SK-N-SH (cell line): Measurements from ENCODE around the gene AXL. TPM values are rescaled to one million over a fixed set of nuclear protein-coding genes. Genes with fewer than 3 reads are reported as not detected.

Experiments
- CTCF ChIA-PET: fragments of 300-600, 350-600 bp; formaldehyde crosslinking; extraction: SDS; loops from one replicate; lab custom pipeline; 2021; lab: Yijun Ruan, JAX
- POLR2A ChIA-PET: fragments of 350-600 bp; sonication (Branson Sonifier 250); formaldehyde crosslinking; extraction: SDS; loops from one replicate; lab custom pipeline; 2020; ENCODE audit warnings: antibody characterized with exemption, inconsistent platforms; lab: Yijun Ruan, JAX
- DNase-seq: peaks from one replicate; pipeline ENCODE4 v3.0.0; 2012
- H2AFZ ChIP-seq: fragments of 200-600 bp; sonication (generic); 2 replicates; pipeline ENCODE4 v1.8.1; 2016; ENCODE audit warnings: antibody characterized with exemption, mild to moderate bottlenecking, low read depth
- H3F3A ChIP-seq: fragments of 200-600 bp; sonication (generic); replicated peaks from 2 replicates; pipeline ENCODE3; 2016; ENCODE audit warnings: antibody characterized with exemption, mild to moderate bottlenecking; ENCODE audit not compliant: insufficient read depth
- H3K27ac ChIP-seq, 2 experiments: fragments of 200-500 bp in 1 of 2; fragments of 200-600 bp in 1 of 2; sonication (Bioruptor generic) in 1 of 2; sonication (generic), shearing (Covaris generic) in 1 of 2; 2 replicates each; pipeline versions ENCODE4 v1.5.1 to v1.6.1; 2014 to 2016; ENCODE audit warnings: low read depth in 2 of 2, inconsistent platforms in 1 of 2, low read length in 1 of 2, mild to moderate bottlenecking in 1 of 2, mixed read lengths in 1 of 2
- H3K27me3 ChIP-seq: fragments of 200-600 bp; sonication (generic), shearing (Covaris generic); 2 replicates; pipeline ENCODE4 v1.6.1; 2016; ENCODE audit warnings: mixed run types; ENCODE audit not compliant: insufficient read depth
- H3K36me3 ChIP-seq, 2 experiments: fragments of 200-500 bp in 1 of 2; fragments of 200-600 bp in 1 of 2; sonication (Bioruptor generic) in 1 of 2; sonication (generic) in 1 of 2; replicated peaks in 1 of 2; 2 replicates each; pipeline versions ENCODE3 to v1.5.1; 2014 to 2016; ENCODE audit warnings: low read length in 1 of 2, mild to moderate bottlenecking in 1 of 2; ENCODE audit not compliant: insufficient read depth in 2 of 2, control insufficient read depth in 1 of 2
- H3K4me1 ChIP-seq, 2 experiments: fragments of 200-500 bp in 1 of 2; fragments of 200-600 bp in 1 of 2; sonication (Bioruptor generic) in 1 of 2; sonication (generic), shearing (Covaris generic) in 1 of 2; 2 replicates each; pipeline versions ENCODE4 v1.5.1 to v1.6.1; 2014 to 2016; ENCODE audit warnings: low read depth in 1 of 2, low read length in 1 of 2, mixed run types in 1 of 2; ENCODE audit not compliant: insufficient read depth in 2 of 2, control insufficient read depth in 1 of 2
- H3K4me2 ChIP-seq: fragments of 200-600 bp; sonication (generic), shearing (Covaris generic); 2 replicates; pipeline ENCODE4 v1.6.1; 2017; ENCODE audit warnings: mixed run types
- H3K4me3 ChIP-seq, 2 experiments: fragments of 200-500 bp in 1 of 2; fragments of 200-600 bp in 1 of 2; sonication (Bioruptor generic) in 1 of 2; sonication (generic), shearing (Covaris generic) in 1 of 2; 2 replicates each; pipeline versions ENCODE4 v1.5.1 to v1.8.1; 2014 to 2016; ENCODE audit warnings: low read depth in 2 of 2, inconsistent platforms in 1 of 2, low read length in 1 of 2, mild to moderate bottlenecking in 1 of 2, mixed read lengths in 1 of 2, moderate library complexity in 1 of 2
- H3K79me2 ChIP-seq: fragments of 200-600 bp; sonication (generic); 2 replicates; pipeline ENCODE4 v1.8.1; 2017; ENCODE audit warnings: mild to moderate bottlenecking; ENCODE audit not compliant: insufficient read depth
- H3K9ac ChIP-seq: fragments of 200-600 bp; sonication (generic); 2 replicates; pipeline ENCODE4 v1.6.1; 2017; ENCODE audit warnings: mixed run types
- H3K9me2 ChIP-seq: fragments of 200-600 bp; sonication (generic); 2 replicates; pipeline ENCODE4 v1.6.1; 2017; ENCODE audit warnings: mixed run types
- H3K9me3 ChIP-seq: fragments of 200-600 bp; sonication (generic); 2 replicates; pipeline ENCODE4 v1.6.1; 2017; ENCODE audit warnings: mixed run types, mild to moderate bottlenecking, moderate library complexity
- H4K20me1 ChIP-seq: fragments of 200-600 bp; sonication (generic); 2 replicates; pipeline ENCODE4 v1.6.1; 2017; ENCODE audit warnings: mild to moderate bottlenecking, mixed run types; ENCODE audit not compliant: insufficient read depth
- CHD2 ChIP-seq: fragments of 150-350 bp; IDR thresholded peaks from 2 replicates; pipeline ENCODE4 v1.6.1; 2018; ENCODE audit warnings: low read length; ENCODE audit not compliant: partially characterized antibody
- FOSL2 ChIP-seq: IDR thresholded peaks from 2 replicates; pipeline ENCODE4 v1.4.0; 2012; ENCODE audit warnings: low read depth, mild to moderate bottlenecking, moderate library complexity, borderline replicate concordance
- FOXJ3 ChIP-seq: sonication (generic); formaldehyde crosslinking; IDR thresholded peaks from 2 replicates; pipeline ENCODE4 v1.5.1; 2020; ENCODE audit warnings: mild to moderate bottlenecking, missing genetic modification reagents
- FOXM1 ChIP-seq: IDR thresholded peaks from 2 replicates; pipeline ENCODE4 v1.4.0; 2012; ENCODE audit warnings: low read depth, mild to moderate bottlenecking
- GABPA ChIP-seq: IDR thresholded peaks from 2 replicates; pipeline ENCODE4 v1.4.0; 2012; ENCODE audit warnings: low read depth, mild to moderate bottlenecking
- MXI1 ChIP-seq: IDR thresholded peaks from 2 replicates; pipeline ENCODE4 v1.6.1; 2012; ENCODE audit warnings: mild to moderate bottlenecking, low read depth, low read length, improper control_type of control experiment
- NRF1 ChIP-seq: IDR thresholded peaks from 2 replicates; pipeline ENCODE4 v1.6.1; 2012; ENCODE audit warnings: low read depth, mild to moderate bottlenecking, low read length
- POLR2AphosphoS5 ChIP-seq: IDR thresholded peaks from 2 replicates; pipeline ENCODE4 v1.6.1; 2012; ENCODE audit warnings: low read depth, low read length
- RAD21 ChIP-seq: IDR thresholded peaks from 2 replicates; pipeline ENCODE4 v1.6.1; 2012; ENCODE audit warnings: mild to moderate bottlenecking, low read length
- RCOR1 ChIP-seq: fragments of 150-350 bp; IDR thresholded peaks from 2 replicates; pipeline ENCODE4 v1.6.1; 2017; ENCODE audit warnings: antibody characterized with exemption, low read length
- RFX5 ChIP-seq: IDR thresholded peaks from 2 replicates; pipeline ENCODE4 v1.6.1; 2012; ENCODE audit warnings: mild to moderate bottlenecking, improper control_type of control experiment, low read length
- SIN3A ChIP-seq: IDR thresholded peaks from 2 replicates; pipeline ENCODE4 v1.6.1; 2012; ENCODE audit warnings: low read depth, mild to moderate bottlenecking, low read length, moderate library complexity, borderline replicate concordance
- TEAD4 ChIP-seq: IDR thresholded peaks from 2 replicates; pipeline ENCODE4 v1.4.0; 2012; ENCODE audit warnings: mild to moderate bottlenecking, borderline replicate concordance; ENCODE audit not compliant: insufficient read depth
- YY1 ChIP-seq: IDR thresholded peaks from 2 replicates; pipeline ENCODE4 v1.4.0; 2012; ENCODE audit warnings: low read depth, mild to moderate bottlenecking
- WGBS: methylation state at CpG from one replicate; pipeline ENCODE4 v1.1.6; 2017; ENCODE audit warnings: low lambda C conversion rate; 5-methylcytosine and 5-hydroxymethylcytosine counted together
- polyA plus RNA-seq, 3 experiments: library from polyadenylated mRNA; depleted of rRNA; stranded (reverse); fragments of >200 nt; gene quantifications; 2 replicates each; pipeline ENCODE4 v1.2.3, GENCODE V29; 2012
- TF ChIP-seq, protein P1 (sequence below): IDR thresholded peaks from 2 replicates; pipeline ENCODE4; 2012
- TF ChIP-seq, protein P2 (sequence below): IDR thresholded peaks from 2 replicates; pipeline ENCODE4 v1.4.0; 2012; ENCODE audit warnings: low read depth, borderline replicate concordance
- TF ChIP-seq, protein P3 (sequence below): fragments of 150-350 bp; IDR thresholded peaks from 2 replicates; pipeline ENCODE4 v1.6.1; 2016; ENCODE audit warnings: mild to moderate bottlenecking, low read depth, low read length

The AXL gene
- polyA plus RNA-seq, 1 of the 3 experiments (the other 2 are of a cell fraction): 82.6 TPM

DNA sequence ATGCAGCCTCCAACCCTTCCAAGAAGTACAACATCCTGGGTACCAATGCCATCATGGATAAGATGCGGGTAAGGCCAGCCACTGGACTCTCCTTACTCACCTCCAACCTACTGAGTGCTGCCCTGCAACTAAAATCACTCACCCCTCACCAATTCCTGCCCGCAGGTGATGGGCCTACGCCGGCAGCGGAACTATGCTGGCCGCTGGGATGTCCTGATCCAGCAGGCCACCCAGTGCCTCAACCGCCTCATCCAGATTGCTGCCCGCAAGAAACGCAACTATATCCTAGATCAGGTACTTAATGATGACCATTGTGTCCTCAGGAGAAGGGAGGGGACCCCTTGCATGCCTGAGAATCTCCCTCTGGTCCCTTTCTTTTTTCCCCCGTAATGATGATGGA lies 75.4 kb downstream of the AXL start:
- H3F3A ChIP-seq: peaks cover 4% of the 10 kb centered on the region
- peaks cover 9% of the 10 kb centered on the region; the same call in 1 of the 2 replicates for H4K20me1 ChIP-seq
- WGBS: 98% methylated on average over 10 of the region's 10 CpGs
- H3K4me2 ChIP-seq: no peak overlapping the region
- H3K4me3 ChIP-seq: no peak overlapping the region
- H3K9me2 ChIP-seq: no peaks in the 10 kb centered on the region
- H3K9me3 ChIP-seq: no peaks in the 10 kb centered on the region
- CTCF ChIA-PET: interaction anchor here (1.0 to 12.4 kb wide), 3 partner anchors 9 to 27 kb away, joined by 3 to 105 read pairs (median 4); no protein-coding TSS in a partner anchor
- H3K27me3 ChIP-seq: no peaks in the 10 kb centered on the region
- DNase-seq: no peak
- H3K9ac ChIP-seq: no peak overlapping the region
- no peak for TF ChIP-seq FOSL2
- TF ChIP-seq FOXJ3 (CRISPR knock-in tag): no peak
- TF ChIP-seq, protein P1, sequence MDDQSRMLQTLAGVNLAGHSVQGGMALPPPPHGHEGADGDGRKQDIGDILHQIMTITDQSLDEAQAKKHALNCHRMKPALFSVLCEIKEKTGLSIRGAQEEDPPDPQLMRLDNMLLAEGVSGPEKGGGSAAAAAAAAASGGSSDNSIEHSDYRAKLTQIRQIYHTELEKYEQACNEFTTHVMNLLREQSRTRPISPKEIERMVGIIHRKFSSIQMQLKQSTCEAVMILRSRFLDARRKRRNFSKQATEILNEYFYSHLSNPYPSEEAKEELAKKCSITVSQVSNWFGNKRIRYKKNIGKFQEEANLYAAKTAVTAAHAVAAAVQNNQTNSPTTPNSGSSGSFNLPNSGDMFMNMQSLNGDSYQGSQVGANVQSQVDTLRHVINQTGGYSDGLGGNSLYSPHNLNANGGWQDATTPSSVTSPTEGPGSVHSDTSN: no peak
- no peak for TF ChIP-seq CHD2
- TF ChIP-seq POLR2AphosphoS5: no peak
- TF ChIP-seq FOXM1: no peak
- TF ChIP-seq YY1: no peak
- no peak for TF ChIP-seq RFX5
- TF ChIP-seq, protein P2, sequence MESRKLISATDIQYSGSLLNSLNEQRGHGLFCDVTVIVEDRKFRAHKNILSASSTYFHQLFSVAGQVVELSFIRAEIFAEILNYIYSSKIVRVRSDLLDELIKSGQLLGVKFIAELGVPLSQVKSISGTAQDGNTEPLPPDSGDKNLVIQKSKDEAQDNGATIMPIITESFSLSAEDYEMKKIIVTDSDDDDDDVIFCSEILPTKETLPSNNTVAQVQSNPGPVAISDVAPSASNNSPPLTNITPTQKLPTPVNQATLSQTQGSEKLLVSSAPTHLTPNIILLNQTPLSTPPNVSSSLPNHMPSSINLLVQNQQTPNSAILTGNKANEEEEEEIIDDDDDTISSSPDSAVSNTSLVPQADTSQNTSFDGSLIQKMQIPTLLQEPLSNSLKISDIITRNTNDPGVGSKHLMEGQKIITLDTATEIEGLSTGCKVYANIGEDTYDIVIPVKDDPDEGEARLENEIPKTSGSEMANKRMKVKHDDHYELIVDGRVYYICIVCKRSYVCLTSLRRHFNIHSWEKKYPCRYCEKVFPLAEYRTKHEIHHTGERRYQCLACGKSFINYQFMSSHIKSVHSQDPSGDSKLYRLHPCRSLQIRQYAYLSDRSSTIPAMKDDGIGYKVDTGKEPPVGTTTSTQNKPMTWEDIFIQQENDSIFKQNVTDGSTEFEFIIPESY: no peak
- TF ChIP-seq MXI1: no peak
- no peak for TF ChIP-seq RAD21
- no peak for TF ChIP-seq GABPA
- no peak for TF ChIP-seq TEAD4
- TF ChIP-seq, protein P3, sequence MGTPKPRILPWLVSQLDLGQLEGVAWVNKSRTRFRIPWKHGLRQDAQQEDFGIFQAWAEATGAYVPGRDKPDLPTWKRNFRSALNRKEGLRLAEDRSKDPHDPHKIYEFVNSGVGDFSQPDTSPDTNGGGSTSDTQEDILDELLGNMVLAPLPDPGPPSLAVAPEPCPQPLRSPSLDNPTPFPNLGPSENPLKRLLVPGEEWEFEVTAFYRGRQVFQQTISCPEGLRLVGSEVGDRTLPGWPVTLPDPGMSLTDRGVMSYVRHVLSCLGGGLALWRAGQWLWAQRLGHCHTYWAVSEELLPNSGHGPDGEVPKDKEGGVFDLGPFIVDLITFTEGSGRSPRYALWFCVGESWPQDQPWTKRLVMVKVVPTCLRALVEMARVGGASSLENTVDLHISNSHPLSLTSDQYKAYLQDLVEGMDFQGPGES: no peak
- no peak for TF ChIP-seq RCOR1
- no peak for TF ChIP-seq NRF1
- TF ChIP-seq SIN3A: no peak
- H2AFZ ChIP-seq: no peak overlapping the region
- POLR2A ChIA-PET: no interaction called here
- peaks cover 91% of the 10 kb centered on the region in 2 experiments for H3K36me3 ChIP-seq
- H3K79me2 ChIP-seq: peaks cover 23% of the 10 kb centered on the region; the same call in 1 of the 2 replicates
- H3K4me1 ChIP-seq: no peaks in the 10 kb centered on the region
- H3K27ac ChIP-seq: no peak overlapping the region
